IPS-15b (cell line): ENCODE results near the gene GLRX3.

Source experiments
- H3K27me3 ChIP-seq: one replicate; pipeline ENCODE4 v1.6.1; 2013; ENCODE audit warnings: low read length; ENCODE audit not compliant: control insufficient read depth, insufficient read depth
- H3K36me3 ChIP-seq: one replicate; pipeline ENCODE4 v1.6.1; 2013; ENCODE audit warnings: low read length; ENCODE audit not compliant: control insufficient read depth, insufficient read depth
- H3K4me1 ChIP-seq: one replicate; pipeline ENCODE4 v1.6.1; 2013; ENCODE audit warnings: mild to moderate bottlenecking, low read length; ENCODE audit not compliant: control insufficient read depth, insufficient read depth
- H3K4me3 ChIP-seq: one replicate; pipeline ENCODE4 v1.5.1; 2013; ENCODE audit warnings: low read depth, low read length
- H3K9ac ChIP-seq: one replicate; pipeline ENCODE4 v1.6.1; 2013; ENCODE audit warnings: low read depth, mild to moderate bottlenecking, low read length
- H3K9me3 ChIP-seq: one replicate; pipeline ENCODE4 v1.6.1; 2013; ENCODE audit warnings: mild to moderate bottlenecking, low read length; ENCODE audit not compliant: control insufficient read depth, insufficient read depth

Gene GLRX3

GRCh38 chr10:130218181-130218641, 82.0 kb downstream of the GLRX3 start:
- Histone ChIP-seq H3K4me1 (no peaks in the 10 kb centered on the region), H3K4me3 (no peak overlapping the region), H3K9me3 (no peaks in the 10 kb centered on the region), H3K36me3 (no peaks in the 10 kb centered on the region), H3K9ac (no peak overlapping the region), H3K27me3 (no peaks in the 10 kb centered on the region)

GRCh38 chr10:130218936-130219335, 82.7 kb downstream of the GLRX3 start:
- no peaks in the 10 kb centered on the region for H3K27me3 ChIP-seq
- no peaks in the 10 kb centered on the region for H3K9me3 ChIP-seq
- no peak overlapping the region for H3K9ac ChIP-seq
- no peaks in the 10 kb centered on the region for H3K36me3 ChIP-seq
- no peak overlapping the region for H3K4me3 ChIP-seq
- no peaks in the 10 kb centered on the region for H3K4me1 ChIP-seq

GRCh38 chr10:130220251-130221185, 84.3 kb downstream of the GLRX3 start:
- Histone ChIP-seq H3K9me3 (no peaks in the 10 kb centered on the region), H3K9ac (no peak overlapping the region), H3K4me3 (no peak overlapping the region), H3K36me3 (no peaks in the 10 kb centered on the region), H3K4me1 (no peaks in the 10 kb centered on the region), H3K27me3 (no peaks in the 10 kb centered on the region)

- Histone ChIP-seq H3K36me3 (no peaks in the 10 kb centered on the region), H3K9me3 (peaks cover under 1% of the 10 kb centered on the region), H3K27me3 (no peaks in the 10 kb centered on the region), H3K4me3 (no peak overlapping the region), H3K4me1 (no peaks in the 10 kb centered on the region), H3K9ac (no peak overlapping the region)
Observed at GRCh38 chr10:130221456-130222375, 85.5 kb downstream of the GLRX3 start.

- no peaks in the 10 kb centered on the region for H3K4me1 ChIP-seq
- H3K9ac ChIP-seq: no peak overlapping the region
- no peak overlapping the region for H3K4me3 ChIP-seq
- H3K36me3 ChIP-seq: no peaks in the 10 kb centered on the region
- H3K9me3 ChIP-seq: peaks cover 6% of the 10 kb centered on the region
- no peaks in the 10 kb centered on the region for H3K27me3 ChIP-seq
Observed at GRCh38 chr10:130222381-130222780, 86.2 kb downstream of the GLRX3 start.

- Histone ChIP-seq H3K9me3 (peaks cover 6% of the 10 kb centered on the region), H3K4me3 (no peak overlapping the region), H3K36me3 (no peaks in the 10 kb centered on the region), H3K4me1 (no peaks in the 10 kb centered on the region), H3K27me3 (no peaks in the 10 kb centered on the region), H3K9ac (no peak overlapping the region)
Observed at GRCh38 chr10:130224228-130224627, 88.0 kb downstream of the GLRX3 start.

GRCh38 chr10:130226012-130226411, 89.8 kb downstream of the GLRX3 start:
- Histone ChIP-seq H3K36me3 (no peaks in the 10 kb centered on the region), H3K27me3 (no peaks in the 10 kb centered on the region), H3K9me3 (peaks cover 6% of the 10 kb centered on the region), H3K4me3 (no peak overlapping the region), H3K9ac (no peak overlapping the region), H3K4me1 (no peaks in the 10 kb centered on the region)

GRCh38 chr10:130227883-130228282, 91.7 kb downstream of the GLRX3 start:
- H3K4me3 ChIP-seq: no peak overlapping the region
- H3K36me3 ChIP-seq: no peaks in the 10 kb centered on the region
- no peaks in the 10 kb centered on the region for H3K27me3 ChIP-seq
- H3K9ac ChIP-seq: no peak overlapping the region
- no peaks in the 10 kb centered on the region for H3K4me1 ChIP-seq
- H3K9me3 ChIP-seq: peaks cover 6% of the 10 kb centered on the region
